ENCODE data around the gene ACP5. TPM values are rescaled to one million over a fixed set of nuclear protein-coding genes. Genes with fewer than 3 reads are reported as not detected.

ACP5 gene
- total and polyA plus RNA-seq, 10 of the 15 experiments (the other 5 are each of a cell fraction or from before 2014, with no cell fraction given): 1.0 to 73.4 (median 36.8) TPM

DNA sequence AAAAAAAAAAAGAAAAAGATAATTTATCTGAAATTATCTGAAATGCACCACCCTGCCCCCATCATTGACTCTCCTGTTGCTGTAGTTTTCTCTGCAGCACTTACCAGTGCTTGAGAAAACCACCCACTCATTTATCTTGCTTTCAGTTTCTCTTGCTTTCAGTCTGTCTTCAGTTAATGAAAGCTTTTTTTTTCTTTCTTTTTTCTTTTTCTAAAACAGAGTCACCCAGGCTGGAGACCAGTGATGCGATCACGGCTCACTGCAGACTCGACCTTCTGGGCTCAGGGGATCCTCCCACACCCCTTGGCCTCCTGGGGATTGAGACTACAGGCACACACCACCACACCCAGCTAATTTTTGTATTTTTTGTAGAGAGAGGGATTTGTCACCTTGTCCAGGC lies 4.3 kb upstream of the ACP5 start (continued):
- TF ChIP-seq ETV6 (conservative IDR thresholded peaks at IDR 0.05 in 1 of 2, IDR thresholded peaks at IDR 0.05 in 1 of 2; ENCODE audit: borderline replicate concordance in 1 of 2, low read depth in 1 of 2): no peak
- TF ChIP-seq, protein P1, sequence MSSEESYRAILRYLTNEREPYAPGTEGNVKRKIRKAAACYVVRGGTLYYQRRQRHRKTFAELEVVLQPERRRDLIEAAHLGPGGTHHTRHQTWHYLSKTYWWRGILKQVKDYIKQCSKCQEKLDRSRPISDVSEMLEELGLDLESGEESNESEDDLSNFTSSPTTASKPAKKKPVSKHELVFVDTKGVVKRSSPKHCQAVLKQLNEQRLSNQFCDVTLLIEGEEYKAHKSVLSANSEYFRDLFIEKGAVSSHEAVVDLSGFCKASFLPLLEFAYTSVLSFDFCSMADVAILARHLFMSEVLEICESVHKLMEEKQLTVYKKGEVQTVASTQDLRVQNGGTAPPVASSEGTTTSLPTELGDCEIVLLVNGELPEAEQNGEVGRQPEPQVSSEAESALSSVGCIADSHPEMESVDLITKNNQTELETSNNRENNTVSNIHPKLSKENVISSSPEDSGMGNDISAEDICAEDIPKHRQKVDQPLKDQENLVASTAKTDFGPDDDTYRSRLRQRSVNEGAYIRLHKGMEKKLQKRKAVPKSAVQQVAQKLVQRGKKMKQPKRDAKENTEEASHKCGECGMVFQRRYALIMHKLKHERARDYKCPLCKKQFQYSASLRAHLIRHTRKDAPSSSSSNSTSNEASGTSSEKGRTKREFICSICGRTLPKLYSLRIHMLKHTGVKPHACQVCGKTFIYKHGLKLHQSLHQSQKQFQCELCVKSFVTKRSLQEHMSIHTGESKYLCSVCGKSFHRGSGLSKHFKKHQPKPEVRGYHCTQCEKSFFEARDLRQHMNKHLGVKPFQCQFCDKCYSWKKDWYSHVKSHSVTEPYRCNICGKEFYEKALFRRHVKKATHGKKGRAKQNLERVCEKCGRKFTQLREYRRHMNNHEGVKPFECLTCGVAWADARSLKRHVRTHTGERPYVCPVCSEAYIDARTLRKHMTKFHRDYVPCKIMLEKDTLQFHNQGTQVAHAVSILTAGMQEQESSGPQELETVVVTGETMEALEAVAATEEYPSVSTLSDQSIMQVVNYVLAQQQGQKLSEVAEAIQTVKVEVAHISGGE (CRISPR knock-in tag; IDR thresholded peaks at IDR 0.05): no peak
- no peak for TF ChIP-seq SMC3 (IDR thresholded peaks at IDR 0.05; ENCODE audit: borderline replicate concordance, low read length)
- peak; percentile 87 for TF ChIP-seq YBX1 (IDR thresholded peaks at IDR 0.05)
- TF ChIP-seq CBFB (IDR thresholded peaks at IDR 0.05; ENCODE audit: low read depth): no peak
- TF ChIP-seq, protein P2, sequence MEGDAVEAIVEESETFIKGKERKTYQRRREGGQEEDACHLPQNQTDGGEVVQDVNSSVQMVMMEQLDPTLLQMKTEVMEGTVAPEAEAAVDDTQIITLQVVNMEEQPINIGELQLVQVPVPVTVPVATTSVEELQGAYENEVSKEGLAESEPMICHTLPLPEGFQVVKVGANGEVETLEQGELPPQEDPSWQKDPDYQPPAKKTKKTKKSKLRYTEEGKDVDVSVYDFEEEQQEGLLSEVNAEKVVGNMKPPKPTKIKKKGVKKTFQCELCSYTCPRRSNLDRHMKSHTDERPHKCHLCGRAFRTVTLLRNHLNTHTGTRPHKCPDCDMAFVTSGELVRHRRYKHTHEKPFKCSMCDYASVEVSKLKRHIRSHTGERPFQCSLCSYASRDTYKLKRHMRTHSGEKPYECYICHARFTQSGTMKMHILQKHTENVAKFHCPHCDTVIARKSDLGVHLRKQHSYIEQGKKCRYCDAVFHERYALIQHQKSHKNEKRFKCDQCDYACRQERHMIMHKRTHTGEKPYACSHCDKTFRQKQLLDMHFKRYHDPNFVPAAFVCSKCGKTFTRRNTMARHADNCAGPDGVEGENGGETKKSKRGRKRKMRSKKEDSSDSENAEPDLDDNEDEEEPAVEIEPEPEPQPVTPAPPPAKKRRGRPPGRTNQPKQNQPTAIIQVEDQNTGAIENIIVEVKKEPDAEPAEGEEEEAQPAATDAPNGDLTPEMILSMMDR (IDR thresholded peaks at IDR 0.05 in 2 of 3, conservative IDR thresholded peaks at IDR 0.05 in 1 of 3; ENCODE audit: control insufficient read depth in 2 of 3, extremely low read depth in 1 of 3, insufficient read depth in 1 of 3, low read depth in 3 of 3, low read length in 3 of 3): no peak
- no peak for TF ChIP-seq NFYB (IDR thresholded peaks at IDR 0.05; ENCODE audit: insufficient read depth, low read depth, low read length)
- TF ChIP-seq SMAD1 (IDR thresholded peaks at IDR 0.05; ENCODE audit: low read depth, partially characterized antibody): peak; percentile 46
- TF ChIP-seq MEF2A (IDR thresholded peaks at IDR 0.05; ENCODE audit: insufficient read depth, low read depth, low read length): no peak
- TF ChIP-seq, protein P3, sequence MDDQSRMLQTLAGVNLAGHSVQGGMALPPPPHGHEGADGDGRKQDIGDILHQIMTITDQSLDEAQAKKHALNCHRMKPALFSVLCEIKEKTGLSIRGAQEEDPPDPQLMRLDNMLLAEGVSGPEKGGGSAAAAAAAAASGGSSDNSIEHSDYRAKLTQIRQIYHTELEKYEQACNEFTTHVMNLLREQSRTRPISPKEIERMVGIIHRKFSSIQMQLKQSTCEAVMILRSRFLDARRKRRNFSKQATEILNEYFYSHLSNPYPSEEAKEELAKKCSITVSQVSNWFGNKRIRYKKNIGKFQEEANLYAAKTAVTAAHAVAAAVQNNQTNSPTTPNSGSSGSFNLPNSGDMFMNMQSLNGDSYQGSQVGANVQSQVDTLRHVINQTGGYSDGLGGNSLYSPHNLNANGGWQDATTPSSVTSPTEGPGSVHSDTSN (IDR thresholded peaks at IDR 0.05; ENCODE audit: insufficient replicate concordance, low read depth, low read length): no peak
- peak; percentile 99 for TF ChIP-seq MEF2B (IDR thresholded peaks at IDR 0.05; ENCODE audit: partially characterized antibody, poor library complexity, severe bottlenecking)
- no peak for TF ChIP-seq NFXL1 (IDR thresholded peaks at IDR 0.05; ENCODE audit: borderline replicate concordance)
- TF ChIP-seq TAF1 (IDR thresholded peaks at IDR 0.05; ENCODE audit: borderline replicate concordance, low read depth, low read length): no peak
- no peak for TF ChIP-seq KLF5 (IDR thresholded peaks at IDR 0.05; ENCODE audit: partially characterized antibody)
- TF ChIP-seq, protein P4, sequence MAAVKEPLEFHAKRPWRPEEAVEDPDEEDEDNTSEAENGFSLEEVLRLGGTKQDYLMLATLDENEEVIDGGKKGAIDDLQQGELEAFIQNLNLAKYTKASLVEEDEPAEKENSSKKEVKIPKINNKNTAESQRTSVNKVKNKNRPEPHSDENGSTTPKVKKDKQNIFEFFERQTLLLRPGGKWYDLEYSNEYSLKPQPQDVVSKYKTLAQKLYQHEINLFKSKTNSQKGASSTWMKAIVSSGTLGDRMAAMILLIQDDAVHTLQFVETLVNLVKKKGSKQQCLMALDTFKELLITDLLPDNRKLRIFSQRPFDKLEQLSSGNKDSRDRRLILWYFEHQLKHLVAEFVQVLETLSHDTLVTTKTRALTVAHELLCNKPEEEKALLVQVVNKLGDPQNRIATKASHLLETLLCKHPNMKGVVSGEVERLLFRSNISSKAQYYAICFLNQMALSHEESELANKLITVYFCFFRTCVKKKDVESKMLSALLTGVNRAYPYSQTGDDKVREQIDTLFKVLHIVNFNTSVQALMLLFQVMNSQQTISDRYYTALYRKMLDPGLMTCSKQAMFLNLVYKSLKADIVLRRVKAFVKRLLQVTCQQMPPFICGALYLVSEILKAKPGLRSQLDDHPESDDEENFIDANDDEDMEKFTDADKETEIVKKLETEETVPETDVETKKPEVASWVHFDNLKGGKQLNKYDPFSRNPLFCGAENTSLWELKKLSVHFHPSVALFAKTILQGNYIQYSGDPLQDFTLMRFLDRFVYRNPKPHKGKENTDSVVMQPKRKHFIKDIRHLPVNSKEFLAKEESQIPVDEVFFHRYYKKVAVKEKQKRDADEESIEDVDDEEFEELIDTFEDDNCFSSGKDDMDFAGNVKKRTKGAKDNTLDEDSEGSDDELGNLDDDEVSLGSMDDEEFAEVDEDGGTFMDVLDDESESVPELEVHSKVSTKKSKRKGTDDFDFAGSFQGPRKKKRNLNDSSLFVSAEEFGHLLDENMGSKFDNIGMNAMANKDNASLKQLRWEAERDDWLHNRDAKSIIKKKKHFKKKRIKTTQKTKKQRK (IDR thresholded peaks at IDR 0.05; ENCODE audit: low read depth, low read length): no peak
- TF ChIP-seq, protein P5, sequence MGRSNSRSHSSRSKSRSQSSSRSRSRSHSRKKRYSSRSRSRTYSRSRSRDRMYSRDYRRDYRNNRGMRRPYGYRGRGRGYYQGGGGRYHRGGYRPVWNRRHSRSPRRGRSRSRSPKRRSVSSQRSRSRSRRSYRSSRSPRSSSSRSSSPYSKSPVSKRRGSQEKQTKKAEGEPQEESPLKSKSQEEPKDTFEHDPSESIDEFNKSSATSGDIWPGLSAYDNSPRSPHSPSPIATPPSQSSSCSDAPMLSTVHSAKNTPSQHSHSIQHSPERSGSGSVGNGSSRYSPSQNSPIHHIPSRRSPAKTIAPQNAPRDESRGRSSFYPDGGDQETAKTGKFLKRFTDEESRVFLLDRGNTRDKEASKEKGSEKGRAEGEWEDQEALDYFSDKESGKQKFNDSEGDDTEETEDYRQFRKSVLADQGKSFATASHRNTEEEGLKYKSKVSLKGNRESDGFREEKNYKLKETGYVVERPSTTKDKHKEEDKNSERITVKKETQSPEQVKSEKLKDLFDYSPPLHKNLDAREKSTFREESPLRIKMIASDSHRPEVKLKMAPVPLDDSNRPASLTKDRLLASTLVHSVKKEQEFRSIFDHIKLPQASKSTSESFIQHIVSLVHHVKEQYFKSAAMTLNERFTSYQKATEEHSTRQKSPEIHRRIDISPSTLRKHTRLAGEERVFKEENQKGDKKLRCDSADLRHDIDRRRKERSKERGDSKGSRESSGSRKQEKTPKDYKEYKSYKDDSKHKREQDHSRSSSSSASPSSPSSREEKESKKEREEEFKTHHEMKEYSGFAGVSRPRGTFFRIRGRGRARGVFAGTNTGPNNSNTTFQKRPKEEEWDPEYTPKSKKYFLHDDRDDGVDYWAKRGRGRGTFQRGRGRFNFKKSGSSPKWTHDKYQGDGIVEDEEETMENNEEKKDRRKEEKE (IDR thresholded peaks at IDR 0.05): no peak
